NCI-H2081 (cell line): ENCODE results near the gene TEX12.
A peak's percentile ranks its signal among the peaks of the same experiment; 100 is the strongest.
"Not testable (repeated sequence)": the region's sequence is repeated elsewhere in the genome, so short reads cannot be mapped to it uniquely, and the experiment has no call there.

Experiments used
- DNase-seq, 2 experiments: peaks; one replicate each; lab custom pipeline; 2025; lab: John Stamatoyannopoulos, UW

The TEX12 gene, protein sequence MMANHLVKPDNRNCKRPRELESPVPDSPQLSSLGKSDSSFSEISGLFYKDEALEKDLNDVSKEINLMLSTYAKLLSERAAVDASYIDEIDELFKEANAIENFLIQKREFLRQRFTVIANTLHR

DNA sequence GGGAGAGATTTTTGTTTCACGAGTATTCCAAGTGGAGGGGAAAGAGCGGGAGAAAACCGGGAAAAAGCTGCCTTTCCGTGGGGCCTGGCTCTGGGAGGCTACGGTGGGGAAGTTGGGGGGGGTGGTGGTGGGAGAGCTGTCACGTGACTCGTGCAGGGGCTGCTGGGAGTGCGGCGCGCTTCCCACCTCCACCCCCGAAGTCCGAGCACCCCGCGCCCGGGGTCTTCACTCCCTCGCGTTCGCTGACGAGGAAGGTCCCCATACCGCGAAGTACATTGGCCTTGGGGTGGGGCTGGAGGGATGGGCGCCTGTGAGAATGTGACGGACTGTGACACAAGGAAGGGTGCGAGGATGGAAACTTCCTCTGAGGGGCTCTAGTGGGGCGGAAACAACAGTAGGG lies at the start of gene TEX12:
TEX12 (plus strand) TSS at position 228 of the 400 bp plus-strand sequence. CDS start 1,897 bp downstream, outside the sequence.
- no peak for DNase-seq

DNA sequence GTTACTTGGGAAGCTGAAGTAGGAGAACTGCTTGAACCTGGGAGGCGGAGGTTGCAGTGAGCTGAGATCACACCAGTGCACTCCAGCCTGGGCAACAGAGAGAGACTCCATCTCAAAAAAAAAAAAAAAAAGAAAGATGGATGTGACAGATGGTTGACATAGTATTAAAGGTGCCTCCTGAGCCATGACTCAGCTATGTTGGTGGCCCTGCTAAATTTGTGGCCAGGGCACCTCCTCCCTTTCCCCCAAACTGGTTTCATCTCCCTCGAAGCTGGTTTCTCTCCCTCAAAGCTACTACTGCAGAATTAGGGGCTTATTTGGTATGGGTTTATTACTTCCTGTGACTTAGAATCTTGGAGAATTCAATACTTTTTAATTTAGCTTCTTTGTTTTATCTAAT lies 49.0 kb upstream of the TEX12 start:
- no peak for DNase-seq

DNA sequence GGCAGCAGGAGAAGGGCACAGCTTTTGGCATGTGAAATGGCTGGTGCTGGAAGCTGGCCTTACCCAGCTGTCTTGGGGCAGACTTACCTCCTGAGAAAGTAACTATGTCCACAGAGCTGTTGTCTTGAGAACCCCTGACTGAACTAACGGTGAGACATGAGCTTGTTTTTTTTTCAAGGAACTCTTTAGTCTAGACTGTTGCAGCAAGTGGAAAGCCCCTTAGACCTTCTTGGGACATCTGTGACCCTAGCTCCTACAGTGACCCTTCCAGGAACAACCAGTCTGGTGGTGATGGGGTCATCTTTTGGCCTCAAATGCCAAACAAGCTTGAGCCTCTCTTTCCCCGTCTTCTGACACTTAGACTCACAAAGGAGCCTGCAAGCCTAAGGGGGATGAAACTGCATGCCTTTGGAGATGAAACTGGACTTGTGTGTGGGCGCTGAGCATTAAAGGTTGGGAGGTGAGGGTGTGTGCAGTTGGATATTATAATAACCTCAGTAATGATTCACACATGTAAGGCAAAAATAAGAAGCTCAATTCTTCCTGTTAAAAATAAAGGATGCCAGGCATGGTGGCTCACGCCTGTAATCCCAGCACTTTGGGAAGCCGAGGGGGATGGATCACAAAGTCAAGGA lies 45.1 kb upstream of the TEX12 start:
- DNase-seq: no peak

DNA sequence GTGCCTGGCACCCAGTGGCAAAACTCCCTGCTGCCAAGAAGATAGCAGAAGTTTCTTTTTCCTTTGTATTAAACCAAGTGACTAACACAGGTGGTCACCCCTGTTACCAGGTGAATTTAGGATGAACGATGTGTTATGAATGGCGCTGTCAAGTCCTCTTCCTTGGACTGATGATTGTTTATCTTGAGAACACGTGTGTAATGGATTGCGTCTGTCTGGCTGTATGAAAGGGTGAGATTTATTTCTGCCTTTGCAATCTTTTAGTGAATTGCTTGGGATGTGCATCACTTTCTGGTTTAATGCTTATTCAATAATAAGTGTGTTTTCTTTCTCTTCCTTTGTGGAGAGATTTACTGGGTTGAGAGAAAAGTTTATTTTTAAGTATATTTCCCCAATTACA lies 44.0 kb upstream of the TEX12 start:
- DNase-seq: no peak

DNA sequence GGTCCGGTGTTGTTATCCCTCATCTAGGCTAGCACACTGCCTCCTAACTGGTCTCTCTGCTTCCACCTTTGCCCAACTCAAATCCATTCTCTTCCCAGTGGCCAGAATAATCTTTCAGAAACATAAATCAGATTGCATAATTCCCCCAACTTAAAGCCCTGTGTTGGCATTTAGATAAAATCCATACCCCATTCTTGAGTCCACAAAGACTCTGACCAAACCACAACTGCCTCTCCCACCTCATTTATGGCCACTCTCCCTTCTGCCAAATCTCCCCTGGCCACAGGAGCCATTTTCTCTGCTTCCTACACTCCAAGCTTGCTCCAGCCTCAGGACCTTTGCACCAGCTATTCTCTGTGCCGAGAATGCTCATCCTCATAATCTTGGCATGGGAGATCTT lies 40.1 kb upstream of the TEX12 start:
- no peak for DNase-seq

DNA sequence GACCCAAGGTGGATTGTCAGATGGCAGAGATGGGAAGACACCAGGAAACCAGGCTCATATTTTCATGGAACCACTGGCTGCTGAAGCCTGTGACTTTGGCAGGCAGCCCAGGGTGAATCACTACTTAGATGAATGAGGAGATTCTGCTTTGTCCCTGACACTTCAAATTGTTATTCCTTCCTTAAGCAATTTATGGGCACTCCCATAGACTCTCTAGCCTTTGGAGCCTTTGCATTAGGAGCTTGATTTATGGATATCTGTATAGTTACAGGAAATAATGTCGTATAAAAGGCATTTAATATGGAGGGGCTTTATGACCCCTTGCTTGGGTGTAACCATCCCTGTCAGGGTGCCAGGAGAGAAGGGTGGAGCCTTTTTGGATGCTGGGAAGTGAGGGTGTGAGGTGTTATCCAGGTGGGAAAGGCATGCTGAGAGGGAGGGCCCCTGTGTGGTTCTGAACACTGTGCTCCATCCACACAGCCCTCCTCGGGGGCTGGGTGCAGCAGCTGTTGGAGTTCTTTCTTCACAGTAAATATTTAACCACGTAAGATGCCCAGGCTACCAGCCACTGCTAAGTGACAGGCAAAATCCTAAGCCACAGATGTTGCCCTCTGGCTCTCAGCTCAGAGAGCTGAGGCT lies 38.6 kb upstream of the TEX12 start:
- peak; percentile 70 to 76 for DNase-seq

DNA sequence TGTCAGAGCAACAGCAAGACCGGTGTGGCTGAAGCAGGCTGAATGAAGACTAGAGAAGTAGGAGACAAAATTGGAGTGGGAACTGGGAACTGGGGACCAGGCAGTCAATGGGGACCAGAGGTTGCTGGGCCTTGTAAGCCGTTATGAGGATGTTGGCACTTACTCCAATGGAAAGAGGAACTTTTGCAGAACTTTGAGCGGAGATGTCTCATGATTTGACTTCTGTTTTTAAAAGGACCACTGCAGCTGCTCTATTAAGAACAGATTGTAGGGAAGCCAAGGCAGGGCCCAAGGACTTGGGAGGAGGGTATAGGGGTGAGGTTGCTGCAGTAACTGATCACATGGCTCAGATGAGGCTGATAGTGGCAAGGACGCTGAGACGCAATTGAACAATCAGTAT lies 37.5 kb upstream of the TEX12 start:
- no peak for DNase-seq

DNA sequence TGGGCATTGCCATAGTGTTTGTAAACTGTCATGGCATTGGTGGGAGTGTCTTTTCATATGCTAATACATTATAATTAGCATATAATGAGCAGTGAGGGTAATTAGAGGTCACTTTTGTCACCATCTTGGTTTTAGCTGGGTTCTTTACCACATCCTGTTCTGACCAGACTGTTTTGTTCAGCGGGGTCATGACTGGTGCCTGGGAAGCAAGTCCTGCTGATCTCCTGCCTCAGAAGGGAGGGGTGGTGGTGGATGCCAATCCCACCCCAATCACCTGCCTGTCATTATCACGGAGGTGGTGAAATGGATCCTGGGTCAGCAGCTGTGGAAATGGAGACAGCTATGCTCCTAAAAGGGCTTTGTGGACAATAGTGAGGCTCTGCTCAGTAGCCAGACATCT lies 34.4 kb upstream of the TEX12 start:
- no peak for DNase-seq

DNA sequence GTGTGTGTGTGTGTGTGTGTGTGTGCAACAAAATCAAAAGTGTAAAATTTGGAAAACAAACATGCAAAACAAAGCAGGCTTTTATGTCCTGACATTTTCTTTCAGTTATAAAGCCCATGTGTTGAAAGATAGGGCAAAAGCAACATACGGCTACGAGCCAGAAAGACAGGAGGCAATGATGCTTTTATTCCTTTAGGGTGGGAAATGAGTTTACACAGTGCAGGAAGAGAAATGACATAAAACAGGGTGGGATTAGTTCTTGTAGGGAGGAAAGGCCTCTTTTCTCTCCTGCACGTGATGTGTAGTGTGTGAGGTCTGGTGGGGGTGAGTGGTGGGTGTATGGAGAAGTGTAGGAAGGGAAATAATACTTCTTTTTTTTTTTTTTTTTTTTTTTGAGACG lies 32.7 kb upstream of the TEX12 start:
- no peak for DNase-seq

DNA sequence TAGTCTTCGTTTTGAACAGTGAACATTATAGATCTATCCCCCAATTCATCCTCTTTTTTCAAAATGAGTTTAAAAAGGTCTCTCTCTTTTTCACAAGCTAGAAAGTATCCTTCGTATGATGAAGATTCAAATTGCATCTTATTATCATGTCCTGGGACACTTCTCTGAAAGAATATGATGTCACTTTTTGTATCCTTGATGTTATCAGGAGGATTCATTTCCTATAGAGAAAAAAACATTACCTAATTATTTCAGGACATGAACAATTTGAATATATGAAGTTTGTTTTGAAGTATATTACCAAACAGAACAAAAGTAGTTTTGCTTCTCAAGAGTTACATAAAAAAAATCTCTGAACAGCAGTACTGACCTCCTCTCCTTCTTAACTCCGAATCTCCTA lies 23.6 kb upstream of the TEX12 start:
- DNase-seq: no peak

DNA sequence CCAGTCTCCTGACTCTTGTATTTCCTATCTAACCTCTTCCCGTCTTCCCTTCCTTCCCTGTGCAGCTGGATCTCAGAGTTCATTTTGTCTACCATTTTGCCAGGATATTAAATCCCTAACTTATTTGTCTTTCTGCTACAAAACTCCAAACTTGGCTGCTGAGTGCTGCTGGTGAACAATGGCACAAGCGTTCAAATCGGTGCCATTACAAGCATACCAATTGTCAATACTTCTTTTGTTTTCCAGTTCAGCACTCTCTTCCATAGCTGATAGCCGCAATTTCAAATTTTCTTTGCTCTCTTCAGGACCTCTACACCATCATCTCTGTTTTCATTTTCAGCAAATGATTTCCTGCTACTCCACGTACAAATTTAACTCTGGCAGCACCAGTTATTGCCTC lies 16.7 kb upstream of the TEX12 start:
- DNase-seq: no peak

DNA sequence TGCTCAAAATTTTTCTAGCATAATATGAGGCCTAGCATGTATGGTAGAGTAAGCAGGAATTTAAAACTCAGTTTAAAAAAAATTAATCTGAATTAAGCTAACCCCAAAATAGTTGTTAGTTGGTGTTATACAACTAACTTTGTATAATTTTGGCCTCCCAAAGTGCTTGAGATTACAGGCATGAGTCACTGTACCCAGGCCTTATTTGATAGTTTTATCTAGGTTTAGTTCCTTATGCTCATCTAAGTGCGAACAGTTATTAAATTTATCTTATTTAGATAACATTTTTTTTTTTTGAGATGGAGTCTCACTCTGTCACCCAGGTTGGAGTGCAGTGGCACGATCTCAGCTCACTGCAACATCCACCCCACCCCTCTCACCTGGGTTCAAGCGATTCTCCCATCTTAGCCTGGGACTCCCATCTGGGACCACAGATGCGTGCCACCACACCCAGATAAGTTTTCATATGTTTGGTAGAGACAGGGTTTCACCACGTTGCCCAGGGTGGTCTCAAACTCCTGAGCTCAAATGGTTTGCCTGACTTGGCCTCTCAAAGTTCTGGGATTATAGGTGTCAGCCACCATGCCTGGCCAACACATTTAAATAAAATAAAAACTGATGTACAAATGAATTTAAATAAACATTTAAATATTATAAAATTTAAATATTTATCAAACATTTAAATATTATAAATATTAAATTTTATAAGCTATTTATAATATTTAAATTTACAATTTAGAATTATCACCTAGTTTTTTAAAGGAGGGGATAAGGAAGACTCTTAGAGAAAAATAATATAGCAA lies 10.8 kb upstream of the TEX12 start:
- DNase-seq: no peak

DNA sequence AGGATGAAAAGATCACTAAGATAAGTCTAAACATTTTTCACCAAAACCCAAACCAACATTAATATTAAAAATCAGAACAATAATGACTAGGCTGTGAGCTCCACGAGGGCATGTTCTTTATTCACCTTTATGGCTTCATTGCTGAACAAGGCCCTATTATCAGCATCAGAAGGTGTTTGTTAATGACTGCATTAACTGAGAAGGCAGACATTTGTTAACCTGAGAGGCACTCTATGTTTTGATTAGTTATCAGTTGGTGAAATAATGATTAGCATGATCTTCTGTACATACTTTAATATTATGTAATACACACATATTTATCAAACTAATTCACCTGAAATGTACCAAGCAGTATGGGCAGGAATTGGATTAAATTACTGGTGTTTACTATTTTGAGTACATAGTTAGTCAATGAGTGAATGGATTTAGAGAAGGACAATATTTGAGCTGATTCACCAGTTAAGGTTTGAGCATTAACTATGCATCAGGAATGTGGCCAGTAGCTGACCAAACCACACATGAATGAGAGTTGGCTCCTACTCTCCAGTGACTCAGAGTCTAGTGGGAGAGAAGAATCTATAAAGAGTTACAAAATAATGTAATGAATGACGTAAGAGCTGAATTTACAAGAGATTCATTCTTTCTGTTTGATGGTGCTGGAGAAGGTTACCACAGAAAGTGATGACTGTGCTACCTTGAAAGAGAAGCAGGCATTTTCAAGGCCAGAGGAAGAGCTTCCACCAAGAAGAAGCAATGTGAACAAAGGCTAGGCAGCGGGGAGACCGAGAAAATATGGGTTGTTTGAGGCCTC lies 10.0 kb upstream of the TEX12 start:
- DNase-seq: no peak

DNA sequence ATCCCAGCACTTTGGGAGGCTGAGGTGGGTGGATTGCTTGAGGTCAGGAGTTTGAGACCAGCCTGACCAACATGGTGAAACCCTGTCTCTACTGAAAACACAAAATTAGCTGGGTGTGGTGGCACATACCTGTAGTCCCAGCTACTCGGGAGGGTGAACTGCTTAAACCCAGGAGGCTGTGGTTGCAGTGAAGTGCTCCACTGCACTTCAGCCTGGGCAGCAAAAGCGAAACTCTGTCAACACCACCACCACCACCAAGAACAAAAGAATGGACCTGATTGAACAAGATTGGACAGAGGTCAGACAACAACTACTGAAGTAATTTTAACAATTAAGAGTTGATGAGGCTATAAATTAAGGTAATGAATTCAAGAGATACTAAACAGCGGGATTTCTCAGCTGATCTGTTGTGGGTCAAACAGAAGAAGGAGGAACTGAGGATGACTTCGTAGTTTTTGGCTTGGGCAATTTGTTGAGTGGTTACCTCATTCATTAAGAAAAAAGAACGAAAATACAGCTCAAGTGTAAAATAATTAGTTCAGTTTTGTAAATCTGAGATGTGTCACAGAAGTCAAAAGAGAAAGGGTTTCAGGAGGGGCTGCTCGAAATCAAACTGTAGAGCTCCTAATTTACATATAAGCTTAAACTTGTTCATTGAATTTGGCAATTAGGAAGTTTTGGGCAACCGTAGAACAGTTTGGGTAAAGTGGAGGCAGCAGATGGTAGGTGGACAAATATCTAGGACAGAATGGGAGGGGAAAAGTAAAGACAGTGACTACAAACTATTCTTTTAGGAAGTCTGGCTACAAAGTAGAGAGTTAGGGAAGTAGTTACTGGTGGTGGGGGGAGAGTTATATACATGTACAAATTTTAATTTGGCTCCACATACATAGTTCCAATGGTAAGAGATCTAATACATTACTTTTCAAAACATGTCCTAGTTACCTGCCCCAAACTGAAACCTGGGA lies 7.8 kb upstream of the TEX12 start:
- no peak for DNase-seq

DNA sequence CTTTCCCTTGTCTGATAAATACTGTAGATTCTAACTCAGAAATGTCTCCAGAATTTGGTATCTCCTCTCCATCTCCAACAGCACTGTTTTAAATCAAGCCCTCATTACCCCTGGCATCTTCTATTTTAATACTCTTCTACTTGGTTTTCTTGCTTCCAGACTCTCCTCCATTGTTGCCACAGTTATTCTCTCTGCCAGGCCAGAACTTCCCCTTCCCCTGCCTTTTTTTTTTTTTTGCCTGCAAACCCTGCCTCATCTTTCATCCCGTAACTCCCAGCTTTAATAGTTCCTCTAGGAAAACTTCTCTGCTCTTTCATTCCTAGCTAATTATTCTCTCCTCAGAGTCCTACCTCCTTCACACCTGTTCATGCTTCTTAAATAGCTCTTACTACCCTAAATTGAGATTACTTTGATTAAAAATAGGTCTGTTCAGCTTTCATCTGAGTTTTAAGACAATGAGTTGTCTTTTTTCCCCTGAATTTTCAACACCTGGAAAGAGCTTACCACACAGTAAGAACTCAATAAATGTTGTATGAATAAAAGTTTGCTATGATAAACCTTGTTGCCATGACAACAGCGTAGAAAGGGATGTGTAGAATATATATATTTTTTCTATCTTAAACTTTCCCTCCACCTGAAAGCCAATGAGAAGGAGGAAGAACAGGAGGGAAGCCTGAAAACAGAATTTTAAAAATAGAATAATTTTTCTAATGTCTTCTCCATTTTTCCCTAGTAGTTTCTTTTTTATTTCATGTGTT lies 6.9 kb upstream of the TEX12 start:
- no peak for DNase-seq

DNA sequence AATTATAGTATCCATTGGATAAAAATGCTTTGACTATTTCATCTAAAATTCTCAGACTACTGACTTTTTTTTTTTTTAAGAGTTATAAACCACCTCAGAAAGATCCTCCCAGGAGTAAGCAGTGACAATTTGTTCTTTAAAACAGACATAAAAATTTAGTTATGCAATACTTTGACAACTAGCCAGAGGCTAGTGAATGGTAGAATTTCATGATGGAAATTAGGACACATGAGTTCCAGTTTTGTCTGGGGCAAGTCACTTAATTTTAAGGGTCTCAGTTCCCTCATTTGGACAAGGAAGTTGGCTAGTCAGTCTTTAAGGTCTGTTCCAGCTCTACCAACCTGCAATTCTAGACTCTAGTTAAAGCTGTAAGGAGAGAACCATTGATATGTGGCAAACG lies 6.2 kb upstream of the TEX12 start:
- no peak for DNase-seq

DNA sequence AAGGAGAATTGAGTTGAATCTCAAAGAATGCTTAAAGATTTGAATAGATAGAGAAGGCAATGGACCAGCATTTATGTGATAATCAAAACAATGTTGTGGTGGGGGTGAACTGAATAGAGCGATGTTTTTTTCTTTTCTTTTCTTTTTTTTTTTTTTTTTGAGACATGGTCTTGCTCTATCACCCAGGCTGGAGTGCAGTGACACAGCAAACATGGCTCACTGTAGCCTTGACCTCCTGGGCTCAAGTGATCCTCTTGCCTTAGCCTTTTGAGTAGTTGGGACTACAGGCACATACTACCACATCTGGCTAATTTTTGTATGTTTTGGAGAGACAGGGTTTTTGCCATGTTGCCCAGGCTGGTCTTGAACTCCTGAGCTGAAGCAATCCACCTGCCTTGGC lies 5.0 kb upstream of the TEX12 start:
- not testable (repeated sequence) for DNase-seq

DNA sequence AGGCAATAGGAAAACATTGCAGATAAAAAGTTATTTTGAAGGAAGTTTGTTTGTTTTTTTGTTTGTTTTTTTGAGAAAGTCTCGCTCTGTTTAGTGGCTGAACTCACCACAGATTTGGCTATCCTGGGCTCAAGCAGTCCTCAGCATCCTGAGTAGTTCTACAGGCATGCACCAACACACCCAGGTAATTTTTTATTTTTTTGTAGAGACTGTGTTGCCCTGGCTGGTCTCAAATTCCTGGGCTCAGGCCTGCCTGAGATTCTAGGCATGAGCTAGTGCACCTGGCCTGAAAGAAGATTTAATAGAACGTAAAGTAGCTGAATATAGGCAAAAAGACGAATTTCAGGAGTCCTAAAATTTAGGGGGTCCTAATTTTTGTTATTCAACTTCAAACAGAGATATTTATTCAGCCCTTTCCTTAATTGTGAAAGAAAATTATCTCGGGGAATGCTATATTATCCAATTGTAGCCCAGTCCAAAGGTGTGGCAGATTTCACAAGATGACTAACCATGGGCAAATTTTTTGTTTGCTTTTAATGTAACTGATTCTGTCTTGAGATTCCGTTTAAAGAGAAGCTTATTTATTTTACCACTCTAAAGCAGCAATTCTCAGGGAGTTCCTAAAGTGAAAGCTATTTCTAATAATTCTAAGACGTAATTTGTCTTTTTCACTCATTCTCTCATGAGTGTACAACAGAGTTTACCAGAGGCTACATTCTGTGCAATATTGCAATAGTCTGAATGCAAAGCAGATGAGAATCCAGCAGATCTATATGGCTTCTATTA lies 4.2 kb upstream of the TEX12 start:
- no peak for DNase-seq
